ENCODE measurements around the gene SHC3. TPM values are rescaled to one million over a fixed set of nuclear protein-coding genes. Genes with fewer than 3 reads are reported as not detected.

SHC3 gene
- polyA plus RNA-seq, 3 donors, result 2.2 to 2.7 (median 2.5) TPM

DNA sequence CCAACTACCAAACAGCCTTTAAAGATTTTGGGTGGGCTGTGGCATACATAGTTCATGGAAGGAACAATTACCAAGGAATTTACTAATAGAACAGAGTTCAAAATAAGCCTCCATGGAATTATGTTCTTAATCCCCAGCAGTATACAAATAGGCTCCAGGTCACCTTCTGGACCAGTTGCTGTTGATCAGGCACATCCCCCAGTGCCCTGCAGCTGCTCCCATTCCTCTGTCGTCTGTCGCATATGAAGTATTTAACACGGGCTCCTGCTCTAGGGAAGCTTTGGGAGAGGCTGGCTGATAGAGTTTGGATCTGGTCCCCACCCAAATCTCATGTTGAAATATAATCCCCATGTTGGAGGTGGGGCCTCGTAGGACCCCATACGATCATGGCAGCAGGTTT lies 17.8 kb downstream of the SHC3 start:
- no peak for DNase-seq (ENCODE audit: low read depth in 3 of 3, low spot score in 2 of 3)

DNA sequence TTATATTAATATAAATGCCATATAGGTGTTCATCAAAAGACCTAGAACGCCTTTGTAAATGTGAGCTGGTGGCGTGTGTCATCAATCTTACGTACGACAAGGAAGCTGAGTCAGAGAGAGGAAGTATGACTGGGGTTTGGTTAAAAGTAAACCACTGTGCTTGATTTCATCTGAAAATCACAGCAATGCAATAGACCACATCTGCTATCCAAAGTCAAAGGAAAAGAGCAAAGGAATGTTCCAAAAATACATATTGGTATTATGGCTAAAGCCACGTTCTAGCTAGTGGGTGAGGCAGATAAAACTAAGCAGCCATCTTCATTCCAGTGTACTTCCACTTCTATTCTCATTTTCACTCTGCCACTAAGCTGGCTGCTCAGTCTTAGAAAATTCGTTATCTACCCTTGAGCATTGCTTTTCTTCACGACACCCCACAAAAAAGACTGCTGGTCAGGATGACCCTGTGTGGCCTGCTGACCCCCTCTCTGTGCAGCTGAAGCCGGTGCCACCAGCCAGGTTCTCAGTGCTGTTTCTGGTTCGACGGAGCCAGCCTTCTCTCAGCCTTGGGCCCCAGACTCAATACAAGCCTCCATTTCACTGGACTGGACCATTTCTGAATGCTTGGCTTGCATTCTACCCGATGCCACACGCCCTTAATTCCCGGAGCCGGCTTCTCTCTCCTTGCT lies 23.8 kb downstream of the SHC3 start:
- no peak for DNase-seq (ENCODE audit: low read depth in 3 of 3, low spot score in 2 of 3)

DNA sequence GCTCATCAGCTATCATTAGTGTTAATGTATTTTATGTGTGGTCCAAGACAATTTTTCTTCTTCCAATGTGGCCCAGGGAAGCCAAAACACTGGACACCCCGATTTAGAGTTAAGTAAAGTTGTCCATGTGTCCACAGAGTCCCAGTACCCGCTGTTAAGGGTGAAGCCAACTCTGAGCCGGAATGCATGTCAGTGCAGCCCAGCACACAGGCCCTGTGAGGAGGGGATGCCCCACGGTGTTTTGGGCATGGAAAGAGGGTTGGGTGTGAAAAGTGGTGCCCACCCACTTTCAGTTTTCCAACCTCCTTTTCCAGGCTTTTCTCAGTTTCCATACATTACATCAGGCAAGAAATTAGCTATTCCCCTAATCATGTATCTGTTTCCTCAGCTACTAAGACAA lies 24.4 kb downstream of the SHC3 start:
- DNase-seq (ENCODE audit: low read depth in 3 of 3, low spot score in 2 of 3), result no peak

DNA sequence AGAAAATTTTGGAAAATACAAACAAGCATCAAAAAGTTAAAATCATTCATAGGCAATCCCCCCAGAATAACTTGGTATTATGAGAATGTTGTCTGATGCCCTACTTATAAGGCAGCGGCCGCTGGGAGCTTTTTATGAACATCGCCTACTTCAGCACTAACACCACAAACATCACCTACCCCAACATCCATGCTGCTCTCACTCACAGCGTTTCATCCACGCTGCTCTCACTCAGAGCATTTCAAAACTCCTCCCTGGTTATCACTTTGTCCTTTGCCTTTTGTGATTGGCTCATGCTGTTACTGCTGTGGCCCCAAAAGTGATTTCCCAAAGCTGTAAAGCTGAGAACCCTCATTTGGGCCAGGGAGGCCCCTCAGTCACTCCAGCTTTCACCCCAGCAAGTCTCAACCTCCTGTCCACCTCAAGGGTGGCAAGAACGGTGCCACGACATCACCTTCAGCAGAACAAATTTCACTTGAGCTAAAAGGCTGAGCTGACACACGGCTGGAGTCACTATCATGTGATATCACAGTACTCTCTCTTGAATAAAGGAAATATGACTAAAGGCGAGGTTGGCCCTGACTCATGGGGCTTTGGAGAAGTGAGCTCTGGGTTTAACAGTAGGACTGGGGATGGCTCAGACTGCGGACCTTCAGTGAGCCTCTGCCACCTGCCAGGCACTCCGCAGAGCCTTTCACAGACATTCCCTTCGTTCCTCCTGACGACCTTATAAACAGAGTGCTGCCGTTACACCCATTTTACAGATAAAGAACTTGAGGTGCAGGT lies 25.2 kb downstream of the SHC3 start:
- DNase-seq (ENCODE audit: low read depth in 3 of 3, low spot score in 2 of 3), result no peak

DNA sequence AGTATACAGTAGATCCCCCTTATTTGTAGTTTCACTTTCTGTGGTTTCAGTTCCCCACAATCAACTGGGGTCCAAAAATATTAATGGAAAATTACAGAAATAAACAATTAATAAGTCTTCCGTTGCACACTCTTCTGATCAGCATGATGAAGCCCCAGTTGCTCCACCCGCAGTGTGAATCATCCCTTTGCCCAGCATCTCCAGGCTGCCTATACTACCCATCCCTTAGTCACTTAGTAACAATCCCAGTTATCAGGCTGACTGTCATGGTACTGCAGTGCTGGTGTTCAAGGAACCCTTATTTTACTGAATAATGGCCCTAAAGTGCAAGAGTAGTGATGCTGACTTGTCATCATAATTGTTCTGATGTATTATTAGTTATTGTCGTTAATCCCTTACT lies 28.9 kb downstream of the SHC3 start:
- DNase-seq (ENCODE audit: low read depth in 3 of 3, low spot score in 2 of 3), result no peak

DNA sequence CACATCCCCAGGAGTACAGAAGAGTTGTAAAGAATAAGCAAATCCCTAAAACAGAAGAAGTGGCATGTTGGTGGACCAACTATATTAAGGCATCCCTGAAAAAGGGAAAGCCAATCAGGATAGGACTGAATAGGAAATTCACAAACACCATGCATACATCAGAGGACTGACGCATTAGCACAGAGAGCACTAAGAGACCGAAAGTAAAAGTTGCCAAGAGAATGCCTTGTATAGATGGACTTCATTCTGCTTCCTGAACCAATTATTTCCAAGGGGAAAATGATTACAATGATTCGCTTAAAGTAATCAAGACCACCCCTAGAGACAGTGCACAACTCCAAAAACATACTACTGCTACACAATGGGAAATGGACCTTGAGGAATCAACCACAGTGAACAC lies 33.5 kb downstream of the SHC3 start:
- no peak for DNase-seq (ENCODE audit: low read depth in 3 of 3, low spot score in 2 of 3)

DNA sequence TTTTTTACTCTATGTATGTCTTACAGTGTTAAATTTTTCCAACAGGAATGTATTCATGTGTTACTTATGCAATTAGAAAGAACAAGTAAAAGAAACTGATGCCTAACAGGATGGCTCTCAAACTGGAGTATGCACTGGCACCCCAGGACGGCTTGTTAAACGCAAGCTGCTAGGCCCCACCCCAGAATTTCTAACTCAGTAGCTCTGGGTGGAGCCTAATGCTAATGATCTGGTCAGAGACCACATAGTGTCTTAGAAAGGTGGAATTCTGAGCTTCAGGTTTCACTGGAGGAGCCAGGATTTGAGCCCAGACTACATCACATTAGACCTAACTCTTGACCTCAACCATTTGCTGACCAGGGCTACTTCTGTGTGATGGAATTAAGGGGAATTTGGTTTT lies 34.4 kb downstream of the SHC3 start:
- no peak for DNase-seq (ENCODE audit: low read depth in 3 of 3, low spot score in 2 of 3)

DNA sequence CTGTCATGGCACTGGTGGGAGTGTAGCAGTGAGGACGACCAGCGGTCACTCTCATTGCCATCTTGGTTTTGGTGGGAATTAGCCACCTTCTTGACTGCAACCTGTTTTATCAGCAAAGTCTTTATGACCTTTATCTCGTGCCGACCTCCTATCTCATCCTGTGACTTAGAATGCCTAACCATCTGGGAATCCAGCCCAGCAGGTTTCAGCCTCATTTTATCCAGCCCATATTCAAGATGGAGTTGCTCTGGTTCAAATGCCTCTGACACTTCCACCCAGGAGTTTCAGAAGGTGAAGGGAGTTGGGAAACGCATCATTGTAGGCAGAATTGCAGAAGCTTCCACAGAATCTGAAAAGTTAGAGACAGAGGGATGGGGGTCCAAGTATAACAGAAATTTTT lies 35.4 kb downstream of the SHC3 start:
- DNase-seq (ENCODE audit: low read depth in 3 of 3, low spot score in 2 of 3), result no peak

DNA sequence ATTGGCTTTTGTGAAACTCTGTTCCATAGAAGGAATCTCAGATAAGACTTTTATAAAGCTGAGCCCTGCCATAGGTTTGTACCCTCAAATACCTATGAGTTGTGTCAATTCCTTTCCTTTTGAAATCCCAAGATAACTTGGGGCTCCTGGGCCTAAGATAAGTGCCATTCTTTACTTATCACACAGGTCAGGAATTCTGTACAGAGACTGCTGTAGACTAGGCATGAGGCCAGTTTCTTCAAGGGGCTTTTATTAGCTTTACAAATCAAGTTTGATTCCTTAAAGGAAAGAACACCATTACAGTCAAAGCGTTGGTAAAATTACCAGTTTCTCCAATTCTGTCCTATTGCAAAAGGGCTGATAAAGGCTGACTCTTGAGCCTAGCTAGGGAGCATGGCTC lies 39.2 kb downstream of the SHC3 start:
- DNase-seq (ENCODE audit: low read depth in 3 of 3, low spot score in 2 of 3), result no peak

DNA sequence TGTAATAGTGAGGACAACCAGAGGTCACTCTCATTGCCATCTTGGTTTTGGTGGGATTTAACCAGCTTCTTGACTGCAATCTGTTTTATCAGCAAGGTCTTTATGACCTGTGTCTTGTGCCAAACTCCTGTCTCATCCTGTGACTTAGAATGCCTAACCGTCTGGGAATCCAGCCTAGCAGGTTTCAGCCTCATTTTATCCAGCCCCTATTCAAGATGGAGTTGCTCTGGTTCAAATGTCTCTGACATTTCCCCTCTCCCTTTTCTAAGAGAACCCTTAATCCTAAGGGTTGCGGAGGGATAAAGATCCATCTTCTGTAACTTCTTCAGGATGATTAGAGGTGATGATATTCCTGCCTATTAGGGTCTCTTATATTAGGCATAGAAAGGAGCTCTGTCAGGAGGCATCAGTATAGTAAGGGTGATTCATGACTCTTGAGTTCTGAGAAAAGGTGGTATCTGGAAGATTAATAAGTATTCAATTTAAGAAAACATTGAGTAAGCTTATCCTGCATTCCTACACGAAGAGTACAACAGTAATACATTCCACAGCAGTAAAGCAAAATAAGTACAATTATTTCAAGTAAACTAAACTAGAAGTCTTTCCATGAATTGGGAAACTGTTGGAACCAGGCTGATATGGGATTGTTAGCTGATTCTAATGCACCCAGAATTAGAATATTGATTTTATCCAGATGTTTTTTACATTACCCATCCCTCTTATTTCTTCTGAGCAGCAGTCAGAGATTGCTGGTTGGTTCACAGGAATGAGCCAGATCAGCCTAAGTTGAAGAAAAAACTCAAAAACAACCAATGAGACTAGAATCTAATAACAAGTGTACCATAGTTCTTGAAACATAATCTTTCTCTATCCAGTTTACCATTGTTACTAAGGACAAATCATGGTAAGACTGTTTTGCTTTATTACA lies 39.9 kb downstream of the SHC3 start:
- DNase-seq (ENCODE audit: low read depth in 3 of 3, low spot score in 2 of 3), result no peak

DNA sequence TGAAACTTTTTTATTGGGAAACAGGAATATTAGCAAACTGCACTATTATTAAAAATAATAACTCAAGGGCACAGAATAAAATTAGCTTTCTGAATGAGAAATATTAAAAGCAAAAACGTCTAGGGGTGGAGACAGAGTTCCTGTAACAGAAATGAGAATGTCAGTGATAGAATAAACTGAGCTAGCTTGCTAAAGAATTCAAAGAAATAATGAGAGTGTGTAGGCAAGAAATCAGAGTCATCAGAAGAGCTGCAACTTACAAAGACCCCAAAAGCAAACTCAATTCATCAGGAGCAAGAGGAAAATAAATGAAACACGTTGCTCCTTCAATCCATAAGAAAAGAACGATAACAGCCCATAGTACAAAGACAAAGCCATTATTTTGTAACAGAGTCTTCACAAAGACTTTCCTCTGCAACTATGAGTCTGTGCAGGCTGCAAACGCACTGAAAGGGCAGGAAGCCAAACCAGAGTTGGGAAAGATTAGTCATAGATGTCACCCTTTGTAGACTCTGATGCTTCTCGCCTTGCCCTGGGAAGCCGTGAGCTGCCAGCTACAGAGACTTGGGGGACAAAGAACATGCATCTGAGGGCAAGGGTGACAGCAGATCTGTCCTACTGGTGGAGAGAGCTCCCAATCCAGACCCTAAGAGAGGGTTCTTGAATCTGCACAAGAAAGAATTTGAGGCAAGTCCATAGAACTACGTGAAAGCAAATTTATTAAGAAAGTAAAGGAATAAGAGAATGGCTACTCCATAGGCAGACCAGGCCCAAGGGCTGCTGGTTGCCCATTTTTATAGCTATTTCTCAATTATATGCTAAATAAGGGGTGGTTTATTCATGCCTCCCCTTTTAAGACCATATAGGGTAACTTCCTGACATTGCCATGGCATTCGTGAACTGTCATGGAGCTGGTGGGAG lies 40.8 kb downstream of the SHC3 start:
- no peak for DNase-seq (ENCODE audit: low read depth in 3 of 3, low spot score in 2 of 3)

DNA sequence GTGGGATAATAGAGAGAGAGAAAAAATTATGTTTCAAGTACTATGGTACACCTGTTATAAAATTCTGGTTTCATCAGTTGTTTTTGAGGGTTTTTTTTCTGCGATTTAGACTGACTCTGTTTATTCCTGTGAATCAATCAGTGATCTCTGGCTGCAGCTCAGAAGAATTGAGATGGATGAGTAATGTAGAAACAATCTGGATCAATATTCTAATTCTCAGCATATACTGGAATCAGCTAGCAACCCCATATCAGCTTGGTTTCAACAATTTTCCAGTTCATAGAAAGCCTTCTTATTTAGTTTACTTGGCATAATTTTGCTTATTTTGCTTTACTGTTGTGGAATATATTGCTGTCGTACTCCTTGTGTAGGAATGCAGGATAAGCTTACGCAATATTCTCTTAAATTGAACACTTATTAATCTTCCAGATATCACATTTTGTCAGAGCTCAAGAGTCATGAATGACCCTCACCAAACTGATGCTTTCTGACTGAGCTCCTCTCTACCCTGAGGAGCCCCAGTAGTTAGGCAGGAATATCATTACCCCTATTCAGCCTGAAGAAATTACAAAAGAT lies 42.9 kb downstream of the SHC3 start:
- DNase-seq (ENCODE audit: low read depth in 3 of 3, low spot score in 2 of 3), result no peak

DNA sequence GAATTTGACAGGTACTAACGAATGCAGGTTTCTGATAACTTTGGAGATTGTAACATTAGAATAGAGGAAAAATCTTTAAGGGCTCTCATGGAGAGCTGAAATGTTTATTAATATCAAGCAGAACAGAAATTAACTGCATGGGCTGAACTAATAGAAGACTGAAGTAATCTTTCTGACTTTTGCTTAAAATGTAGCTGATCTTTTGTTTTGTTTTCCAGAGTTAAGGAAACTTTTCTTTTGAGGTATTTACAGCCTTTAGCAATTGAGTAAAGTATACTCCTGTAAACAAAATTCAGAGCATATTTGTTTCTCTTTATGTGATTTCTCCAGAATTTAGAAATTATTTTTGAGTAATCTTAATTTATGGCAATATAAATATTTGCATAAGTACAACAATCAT lies 43.9 kb downstream of the SHC3 start:
- DNase-seq (ENCODE audit: low read depth in 3 of 3, low spot score in 2 of 3), result no peak

DNA sequence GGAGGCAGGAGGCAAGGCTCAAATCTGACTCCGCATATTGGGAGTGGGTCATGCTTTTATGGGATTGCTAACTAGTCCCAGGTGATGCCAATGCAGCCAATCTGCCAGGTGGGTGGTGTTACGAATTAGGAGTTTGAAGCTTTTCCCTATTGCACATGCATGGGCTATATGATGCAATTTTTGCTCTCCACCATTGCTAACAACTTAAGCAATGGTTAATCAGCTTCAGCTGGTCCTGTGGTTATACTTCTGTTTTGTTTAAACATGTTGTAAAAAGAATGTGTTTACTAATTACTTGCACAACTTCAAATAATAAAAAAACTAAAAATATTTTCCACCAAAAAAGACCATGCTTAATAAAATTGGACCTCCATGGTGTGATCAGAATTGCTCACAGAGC lies 55.7 kb downstream of the SHC3 start:
- DNase-seq (ENCODE audit: low read depth in 3 of 3, low spot score in 2 of 3), result no peak

DNA sequence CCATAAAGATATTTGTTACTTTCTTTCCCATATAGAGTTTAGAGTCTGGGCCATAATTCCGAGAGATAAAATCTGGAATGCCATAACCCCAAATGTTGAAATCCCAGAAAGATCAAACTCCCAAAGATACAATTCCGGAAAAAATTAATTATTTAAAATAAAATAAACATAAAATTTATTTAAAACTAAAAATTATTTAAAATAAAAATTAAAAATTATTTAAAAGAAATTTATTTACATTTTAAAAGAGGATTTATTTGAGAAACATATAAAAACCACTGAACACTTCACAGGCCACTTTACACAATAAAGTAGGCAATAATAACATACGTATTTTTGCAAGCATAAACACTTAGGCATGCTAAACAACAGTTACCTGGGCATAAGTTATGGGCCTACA lies 57.9 kb downstream of the SHC3 start:
- DNase-seq (ENCODE audit: low read depth in 3 of 3, low spot score in 2 of 3), result no peak

DNA sequence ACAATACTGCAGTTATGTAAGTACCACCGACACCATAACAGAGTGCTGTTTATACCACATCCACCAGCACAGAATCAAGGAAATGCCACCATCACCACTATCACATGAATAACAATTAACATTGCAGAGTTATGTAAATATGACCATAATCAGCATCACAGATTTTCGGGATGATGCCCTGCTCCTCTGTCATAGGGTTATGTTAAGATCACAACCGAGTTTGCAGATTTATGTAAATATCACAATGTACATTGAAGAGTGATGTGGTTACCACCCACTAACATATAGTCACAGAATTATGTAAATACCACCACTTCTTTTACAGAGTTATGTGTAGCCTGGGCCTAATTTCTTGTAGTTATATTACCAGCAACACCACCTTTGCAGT lies 61.8 kb downstream of the SHC3 start:
- DNase-seq (ENCODE audit: low read depth in 3 of 3, low spot score in 2 of 3), result no peak

DNA sequence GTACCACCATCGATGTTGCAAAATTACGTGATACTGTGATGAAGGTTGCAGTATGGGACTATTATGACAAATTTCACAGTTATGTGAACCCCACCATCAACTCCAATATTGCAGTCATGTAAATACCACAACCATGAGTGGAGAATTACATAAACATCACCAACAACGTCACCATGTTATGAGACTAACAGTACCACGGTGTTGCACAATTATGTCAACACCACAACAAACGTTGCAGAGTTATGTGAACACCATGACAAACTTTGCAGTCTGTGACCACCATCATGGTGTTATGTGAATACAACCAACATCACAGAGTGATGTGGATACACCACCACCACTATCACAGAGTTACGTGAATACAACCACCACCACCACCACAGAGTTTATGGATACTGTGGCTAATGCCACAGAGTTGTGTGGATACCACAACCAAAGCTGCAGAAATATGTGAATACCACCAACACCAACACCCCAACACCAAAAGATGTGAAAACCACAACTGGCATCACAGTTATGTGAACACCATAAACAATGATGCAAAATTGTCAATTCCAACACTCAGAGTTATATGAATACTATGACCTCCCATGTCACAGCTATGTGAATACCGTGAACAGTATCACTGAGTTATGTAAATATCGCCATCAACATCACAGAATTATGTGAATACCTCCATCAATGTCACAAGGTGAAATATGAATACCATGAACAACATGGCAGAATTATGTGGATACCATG lies 62.4 kb downstream of the SHC3 start:
- DNase-seq (ENCODE audit: low read depth in 3 of 3, low spot score in 2 of 3), result no peak

DNA sequence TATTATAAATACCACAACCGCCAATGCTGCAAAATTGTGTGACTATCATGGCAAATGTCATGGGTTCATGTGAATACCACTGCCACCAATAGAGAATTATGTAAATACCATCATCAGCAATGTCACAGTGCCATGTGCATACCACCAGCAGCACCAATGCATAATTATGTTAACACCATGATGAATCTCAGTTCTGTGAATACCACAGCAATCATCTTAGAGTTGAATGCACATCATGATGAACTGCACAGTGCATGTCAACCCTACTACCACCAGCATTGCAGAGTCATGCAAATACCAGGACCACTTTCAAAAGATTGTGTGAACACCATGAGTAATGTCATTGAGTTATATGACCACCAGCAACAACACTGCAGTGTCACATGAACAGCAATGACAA lies 63.2 kb downstream of the SHC3 start:
- DNase-seq (ENCODE audit: low read depth in 3 of 3, low spot score in 2 of 3), result no peak

DNA sequence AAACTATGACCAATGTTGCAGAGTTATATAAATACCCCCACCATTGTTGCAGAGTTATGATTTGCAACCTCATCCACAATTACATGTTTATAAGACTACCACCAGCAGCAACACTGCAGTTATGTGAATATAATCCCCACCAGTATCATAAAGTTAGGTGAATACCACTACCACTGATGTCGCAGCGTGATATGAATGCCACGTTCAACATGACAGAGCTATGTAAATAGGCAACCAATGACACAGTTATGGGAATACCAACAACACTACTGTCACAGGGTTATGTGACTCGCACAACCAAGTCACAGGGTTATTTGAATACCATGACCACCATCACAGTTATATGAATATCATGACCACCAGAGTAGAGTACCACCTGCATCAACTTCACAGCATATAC lies 63.9 kb downstream of the SHC3 start:
- DNase-seq (ENCODE audit: low read depth in 3 of 3, low spot score in 2 of 3), result no peak

Measured in right renal cortex interstitium (tissue), 3 donors.